Stomach (tissue), 4 donors: ENCODE measurements around the gene GPS2.

Source experiments
- POLR2A ChIP-seq, 4 donors: fragments of 450-650 bp; IDR thresholded peaks; one replicate each; pipeline ENCODE4 v1.6.1; 2016; ENCODE audit warnings: antibody characterized with exemption in 4 of 4, control low read depth in 2 of 4, mild to moderate bottlenecking in 1 of 4, moderate library complexity in 1 of 4
- POLR2AphosphoS5 ChIP-seq, 3 donors: sonication (generic); formaldehyde crosslinking; IDR thresholded peaks; one replicate each; pipeline ENCODE4 v1.6.1; 2016; ENCODE audit warnings: antibody characterized with exemption in 3 of 3
- TF ChIP-seq, protein P1 (sequence below), 7 experiments: fragments of 450-650 bp in 4 of 7; fragments of 200-600 bp in 3 of 7; sonication (generic) in 3 of 7; IDR thresholded peaks; one replicate each; pipeline ENCODE4 v1.5.1; 2016 to 2019; ENCODE audit warnings: antibody characterized with exemption in 7 of 7, control low read depth in 2 of 7, mild to moderate bottlenecking in 1 of 7

DNA sequence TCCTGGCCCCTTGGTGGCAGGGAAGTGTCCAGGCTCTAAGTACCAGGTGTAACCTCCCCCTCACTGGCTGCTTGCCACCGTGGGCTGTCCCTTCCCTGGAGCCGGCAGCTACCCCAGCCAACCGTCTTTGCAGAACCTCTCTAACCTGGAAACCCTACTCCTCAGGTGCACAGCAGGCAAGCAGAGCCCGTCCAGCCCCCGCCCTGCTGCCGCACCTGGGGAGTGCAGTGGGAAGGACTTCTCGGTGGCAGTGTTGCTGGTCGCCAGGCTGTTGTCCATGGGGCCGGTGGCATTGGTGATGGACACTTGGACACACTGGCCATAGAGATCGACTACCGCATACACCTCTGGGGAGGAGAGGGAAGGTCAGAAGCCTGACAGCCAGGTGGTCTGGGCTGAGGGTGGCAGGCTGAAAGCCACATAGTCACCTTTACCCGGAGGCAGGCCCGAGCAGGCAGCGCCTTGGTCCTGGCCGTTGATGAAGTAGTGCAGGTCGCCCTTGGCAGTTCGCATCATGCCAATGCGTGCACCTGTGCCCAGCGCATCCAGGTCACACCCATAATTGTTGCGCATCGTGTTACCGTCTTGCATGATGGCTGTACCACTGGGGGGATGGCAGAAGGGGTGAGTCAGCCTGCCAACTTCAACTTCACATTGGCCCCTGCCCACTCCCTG lies 7.5 kb upstream of the GPS2 start:
- no peak for TF ChIP-seq POLR2AphosphoS5 (IDR thresholded peaks at IDR 0.05)
- no peak for TF ChIP-seq POLR2A (IDR thresholded peaks at IDR 0.05)
- TF ChIP-seq, protein P1, sequence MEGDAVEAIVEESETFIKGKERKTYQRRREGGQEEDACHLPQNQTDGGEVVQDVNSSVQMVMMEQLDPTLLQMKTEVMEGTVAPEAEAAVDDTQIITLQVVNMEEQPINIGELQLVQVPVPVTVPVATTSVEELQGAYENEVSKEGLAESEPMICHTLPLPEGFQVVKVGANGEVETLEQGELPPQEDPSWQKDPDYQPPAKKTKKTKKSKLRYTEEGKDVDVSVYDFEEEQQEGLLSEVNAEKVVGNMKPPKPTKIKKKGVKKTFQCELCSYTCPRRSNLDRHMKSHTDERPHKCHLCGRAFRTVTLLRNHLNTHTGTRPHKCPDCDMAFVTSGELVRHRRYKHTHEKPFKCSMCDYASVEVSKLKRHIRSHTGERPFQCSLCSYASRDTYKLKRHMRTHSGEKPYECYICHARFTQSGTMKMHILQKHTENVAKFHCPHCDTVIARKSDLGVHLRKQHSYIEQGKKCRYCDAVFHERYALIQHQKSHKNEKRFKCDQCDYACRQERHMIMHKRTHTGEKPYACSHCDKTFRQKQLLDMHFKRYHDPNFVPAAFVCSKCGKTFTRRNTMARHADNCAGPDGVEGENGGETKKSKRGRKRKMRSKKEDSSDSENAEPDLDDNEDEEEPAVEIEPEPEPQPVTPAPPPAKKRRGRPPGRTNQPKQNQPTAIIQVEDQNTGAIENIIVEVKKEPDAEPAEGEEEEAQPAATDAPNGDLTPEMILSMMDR (IDR thresholded peaks at IDR 0.05) = no peak
